Upper lobe of left lung (tissue), 4 donors: ENCODE data around the gene COQ6.

Source experiments
- POLR2A ChIP-seq, 4 donors: fragments of 450-650 bp; IDR thresholded peaks; one replicate each; pipeline ENCODE4 v1.5.1; 2016 to 2017; ENCODE audit warnings: antibody characterized with exemption in 4 of 4, mild to moderate bottlenecking in 2 of 4
- TF ChIP-seq, protein P1 (sequence below), 6 experiments: fragments of 450-650 bp in 4 of 6; fragments of 200-600 bp in 2 of 6; sonication (generic) in 2 of 6; IDR thresholded peaks; one replicate each; pipeline ENCODE4 v1.5.1; 2016 to 2019; ENCODE audit warnings: antibody characterized with exemption in 6 of 6

DNA sequence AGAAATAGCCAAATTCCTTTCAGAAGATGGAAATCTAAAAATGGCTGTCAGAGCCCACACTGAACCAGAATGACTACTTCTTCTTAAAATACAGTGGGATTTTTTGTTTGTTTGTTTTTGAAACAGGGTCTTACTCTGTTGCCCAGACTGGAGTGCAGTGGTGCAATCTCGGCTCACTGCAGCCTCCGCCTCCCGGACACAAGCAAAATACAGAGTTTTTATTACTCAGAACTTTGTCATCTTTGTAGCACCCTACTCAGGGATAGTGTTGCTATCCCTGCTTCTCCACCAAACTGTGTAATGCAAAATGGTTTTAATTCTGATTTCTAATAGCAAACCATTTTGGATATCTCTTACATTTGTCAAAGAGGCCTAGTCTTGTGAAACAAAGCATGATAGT, 47.1 kb upstream of the COQ6 start:
- TF ChIP-seq, protein P1, sequence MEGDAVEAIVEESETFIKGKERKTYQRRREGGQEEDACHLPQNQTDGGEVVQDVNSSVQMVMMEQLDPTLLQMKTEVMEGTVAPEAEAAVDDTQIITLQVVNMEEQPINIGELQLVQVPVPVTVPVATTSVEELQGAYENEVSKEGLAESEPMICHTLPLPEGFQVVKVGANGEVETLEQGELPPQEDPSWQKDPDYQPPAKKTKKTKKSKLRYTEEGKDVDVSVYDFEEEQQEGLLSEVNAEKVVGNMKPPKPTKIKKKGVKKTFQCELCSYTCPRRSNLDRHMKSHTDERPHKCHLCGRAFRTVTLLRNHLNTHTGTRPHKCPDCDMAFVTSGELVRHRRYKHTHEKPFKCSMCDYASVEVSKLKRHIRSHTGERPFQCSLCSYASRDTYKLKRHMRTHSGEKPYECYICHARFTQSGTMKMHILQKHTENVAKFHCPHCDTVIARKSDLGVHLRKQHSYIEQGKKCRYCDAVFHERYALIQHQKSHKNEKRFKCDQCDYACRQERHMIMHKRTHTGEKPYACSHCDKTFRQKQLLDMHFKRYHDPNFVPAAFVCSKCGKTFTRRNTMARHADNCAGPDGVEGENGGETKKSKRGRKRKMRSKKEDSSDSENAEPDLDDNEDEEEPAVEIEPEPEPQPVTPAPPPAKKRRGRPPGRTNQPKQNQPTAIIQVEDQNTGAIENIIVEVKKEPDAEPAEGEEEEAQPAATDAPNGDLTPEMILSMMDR (IDR thresholded peaks at IDR 0.05), result no peak
- TF ChIP-seq POLR2A (IDR thresholded peaks at IDR 0.05), result no peak
